GM19372 (cell line): Measurements from ENCODE around the gene SEMA5B.

Experiments
- ATAC-seq: cut with Tn5 transposase; IDR thresholded peaks from one replicate; pipeline ENCODE4 v1.9.1; 2021; ENCODE audit warnings: mild to moderate bottlenecking, low read depth, moderate library complexity; ENCODE audit not compliant: unreplicated experiment

The SEMA5B gene

DNA sequence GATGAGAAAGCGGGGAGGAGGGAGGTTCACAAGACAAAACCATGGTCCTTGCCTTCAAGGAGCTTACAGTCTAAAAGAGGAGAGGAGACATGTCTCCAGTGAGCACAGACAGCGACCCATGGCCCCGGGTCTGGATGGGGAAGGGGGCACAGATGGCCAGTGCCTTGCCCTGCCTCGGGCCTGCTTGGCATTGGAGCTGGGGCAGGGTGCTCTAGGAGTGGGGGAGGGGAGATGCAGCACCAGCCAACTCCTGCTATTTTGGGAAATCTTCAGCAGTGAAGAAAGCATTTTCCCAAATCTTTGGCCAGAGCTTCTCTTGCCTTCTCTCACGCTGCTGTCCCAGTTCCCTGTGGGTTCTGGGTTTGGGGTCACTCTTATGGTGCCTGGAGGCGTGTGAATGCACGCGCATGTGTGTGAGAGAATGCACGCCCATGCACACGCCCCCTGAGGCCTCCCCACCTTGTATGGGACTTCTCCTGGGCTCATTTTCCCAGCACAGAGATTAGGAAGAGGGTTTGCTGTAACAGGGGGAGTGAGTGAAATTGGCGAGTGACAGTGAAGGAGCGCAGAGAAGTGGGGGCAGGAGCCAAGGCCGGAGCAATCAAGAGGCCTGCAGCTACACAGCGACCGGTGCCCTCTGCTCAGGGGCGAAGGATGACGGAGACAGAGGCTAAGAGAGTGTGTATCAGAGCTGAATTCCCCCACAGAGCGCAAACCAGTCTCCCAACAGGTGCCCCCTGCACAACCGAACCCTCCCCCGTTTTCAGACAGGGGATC, 71.5 kb downstream of the SEMA5B start:
- no peak for ATAC-seq

DNA sequence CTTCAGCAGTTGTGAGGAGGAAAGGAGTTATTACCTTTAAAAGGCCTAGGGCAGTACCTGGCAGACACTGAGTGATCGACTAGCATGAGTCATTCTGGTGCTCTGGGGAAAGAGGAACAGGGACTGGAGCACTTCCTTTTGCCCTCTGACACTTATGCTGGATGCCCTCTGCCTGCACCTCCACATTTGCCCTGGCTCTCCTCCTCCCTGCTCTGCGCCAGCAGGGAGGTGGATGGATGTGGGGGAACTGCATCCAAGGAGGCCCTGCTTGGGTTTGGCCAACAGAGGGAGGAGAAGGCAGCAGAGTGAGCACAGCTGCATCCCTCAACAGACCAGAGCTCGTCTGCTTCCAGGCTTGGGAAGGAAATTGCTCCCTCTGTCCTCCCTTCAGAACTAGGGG, 75.0 kb downstream of the SEMA5B start:
- no peak for ATAC-seq

GRCh38 chr3:122948408-122948807, 79.2 kb downstream of the SEMA5B start:
- no peak for ATAC-seq

DNA sequence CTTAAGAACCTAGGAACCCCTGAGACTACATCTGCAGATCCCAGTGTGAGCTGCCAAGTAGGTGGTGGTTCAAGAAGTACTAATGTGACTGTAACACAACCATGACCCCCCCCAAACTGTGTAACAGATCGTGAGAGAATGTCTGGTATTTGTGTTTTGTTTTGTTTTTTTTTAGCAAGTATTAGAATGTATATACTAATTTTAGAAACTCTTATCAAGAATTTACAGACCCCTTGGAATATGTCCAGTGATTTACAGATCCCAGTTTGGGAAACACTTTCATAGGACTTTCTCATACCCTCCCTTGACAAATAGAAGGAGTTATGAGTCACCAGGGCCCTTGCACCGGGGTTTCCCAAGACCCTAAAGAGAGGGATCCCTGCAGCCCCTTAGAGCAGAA, 79.8 kb downstream of the SEMA5B start:
- no peak for ATAC-seq

GRCh38 chr3:122947196-122947595, 80.4 kb downstream of the SEMA5B start:
- ATAC-seq: no peak

DNA sequence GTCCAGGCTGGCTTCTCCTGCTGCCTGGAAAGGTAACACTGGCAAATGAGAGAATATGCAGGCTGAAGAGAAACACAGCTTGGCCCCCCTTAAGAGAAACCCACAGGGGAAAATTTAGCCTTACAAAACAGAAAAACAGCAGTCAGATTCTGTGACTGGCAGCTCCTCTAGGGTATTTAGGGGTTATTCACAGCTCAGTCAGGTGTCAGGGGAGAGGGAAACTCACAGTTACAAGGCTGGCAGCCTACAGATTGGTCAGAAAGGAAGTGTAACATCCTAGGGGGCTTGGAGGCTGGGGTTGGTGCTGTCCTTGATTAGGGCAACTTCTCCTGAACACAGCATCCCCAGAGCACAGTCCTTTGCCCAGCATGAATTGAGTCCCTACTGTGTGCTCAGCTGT, 81.4 kb downstream of the SEMA5B start:
- no peak for ATAC-seq

GRCh38 chr3:122945230-122945629, 82.3 kb downstream of the SEMA5B start:
- no peak for ATAC-seq

DNA sequence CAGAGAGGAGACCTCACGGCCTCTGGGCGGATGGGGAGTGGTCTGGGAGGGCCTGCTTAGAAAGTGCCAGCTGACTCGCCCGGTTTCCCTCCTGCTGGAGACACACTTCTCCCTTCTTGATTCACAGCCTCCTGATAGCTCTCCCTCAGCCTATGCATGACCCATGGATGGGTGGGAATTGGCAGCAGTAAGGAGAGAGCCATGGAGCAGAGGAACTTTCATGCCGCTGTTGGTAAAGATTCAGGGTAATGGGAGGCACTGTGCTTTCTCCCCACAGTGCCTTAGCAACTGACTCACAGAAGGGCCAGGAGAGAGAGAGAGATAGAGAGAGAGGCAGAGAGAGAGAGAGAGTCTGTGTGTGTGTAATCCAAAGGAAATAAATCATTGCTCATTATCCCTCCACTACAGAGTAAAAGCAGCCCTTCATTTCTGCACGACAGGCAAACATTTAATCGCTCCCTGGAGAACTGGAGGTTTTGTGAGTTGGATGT, 82.8 kb downstream of the SEMA5B start:
- ATAC-seq: no peak

GRCh38 chr3:122943828-122944190, 83.8 kb downstream of the SEMA5B start:
- ATAC-seq: no peak

DNA sequence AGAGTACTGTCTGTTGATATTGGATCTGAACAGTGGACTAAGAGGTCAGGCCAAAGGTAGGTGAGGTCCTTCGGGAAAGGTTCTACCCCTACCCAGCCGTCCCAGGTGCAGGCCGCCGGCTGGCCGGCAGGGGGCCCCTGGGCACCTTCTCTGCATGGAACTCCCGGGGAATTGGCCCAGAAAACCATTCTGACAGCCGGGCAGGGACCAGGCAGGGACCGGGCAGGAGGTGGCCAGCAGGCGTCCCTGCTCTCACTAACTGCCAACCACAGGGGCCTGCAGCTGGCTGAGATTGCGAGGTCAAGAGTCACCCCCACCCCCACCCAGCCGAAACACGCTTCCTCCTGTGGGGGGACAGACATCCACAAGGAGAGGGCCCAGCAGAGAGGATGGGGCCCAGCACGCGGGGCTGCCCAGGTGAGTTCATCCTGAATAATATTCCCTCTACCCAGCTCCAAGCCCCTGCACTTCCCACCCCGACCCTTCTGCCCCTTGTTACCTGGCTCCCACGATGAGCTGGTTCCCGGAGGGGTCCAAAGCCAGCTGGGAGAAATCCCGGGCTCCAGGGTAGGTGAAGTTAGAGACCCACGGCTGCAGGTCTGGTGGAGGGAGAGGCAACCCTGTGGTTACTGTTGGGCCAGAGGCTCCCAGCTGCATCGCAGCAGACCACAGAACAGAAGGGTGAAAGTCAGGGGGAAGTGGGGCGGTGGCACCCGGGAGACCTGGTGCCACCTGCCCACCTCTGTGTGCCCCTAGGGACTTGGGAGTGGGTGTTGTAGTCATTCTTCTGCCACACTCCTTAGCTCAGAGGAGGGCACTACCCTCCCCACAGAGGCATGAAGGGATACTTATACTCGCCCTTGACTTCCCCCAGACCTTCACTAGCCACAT, 84.4 kb downstream of the SEMA5B start:
- no peak for ATAC-seq

- no peak for ATAC-seq
Measured at GRCh38 chr3:122942239-122942638, 85.3 kb downstream of the SEMA5B start.

- ATAC-seq: no peak
Measured at GRCh38 chr3:122941228-122942206, 86.0 kb downstream of the SEMA5B start.

DNA sequence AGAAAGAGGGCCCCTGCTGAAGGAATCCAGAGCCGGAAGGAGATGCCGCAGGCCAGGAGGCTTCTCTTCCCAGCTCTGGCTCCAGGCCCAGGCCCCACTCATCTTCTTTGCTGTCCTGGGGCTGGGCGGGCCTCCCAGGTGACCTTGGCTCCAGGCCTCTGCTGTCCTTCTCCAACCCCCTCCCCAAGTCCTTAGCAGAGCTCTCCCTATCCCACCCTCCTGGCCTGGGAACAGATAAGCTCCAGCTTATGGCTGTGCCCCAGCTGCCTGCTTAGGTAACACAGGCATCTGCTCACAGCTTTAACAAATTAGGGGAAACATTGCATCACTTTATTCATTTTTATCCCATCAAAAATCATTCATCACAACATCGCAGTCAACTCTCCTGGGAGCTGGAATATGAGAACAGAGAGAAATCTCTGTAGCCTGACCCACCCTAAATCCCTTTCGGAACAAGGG, 86.9 kb downstream of the SEMA5B start:
- no peak for ATAC-seq

- no peak for ATAC-seq
Measured at GRCh38 chr3:122938783-122939425, 88.7 kb downstream of the SEMA5B start.

DNA sequence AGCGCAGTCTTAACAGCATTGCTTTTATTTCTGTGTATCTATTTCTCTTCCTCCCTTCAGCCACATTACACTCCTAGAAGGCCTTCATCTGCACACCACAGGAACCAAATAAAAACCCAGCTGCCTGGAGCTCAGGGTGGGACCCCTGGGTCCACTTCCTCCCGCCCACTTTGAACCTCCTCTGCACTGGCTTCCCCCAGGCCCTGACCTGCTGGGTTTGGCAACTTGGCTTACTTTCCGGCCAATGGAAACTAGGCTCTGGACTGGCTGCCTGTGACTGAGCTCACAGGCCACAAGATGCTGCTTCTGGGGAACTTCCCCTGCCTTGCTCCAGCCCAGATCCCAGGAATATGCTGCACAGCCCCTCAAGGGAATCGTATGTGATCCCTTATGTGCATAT, 89.8 kb downstream of the SEMA5B start:
- no peak for ATAC-seq

GRCh38 chr3:122936986-122937385, 90.6 kb downstream of the SEMA5B start:
- no peak for ATAC-seq

DNA sequence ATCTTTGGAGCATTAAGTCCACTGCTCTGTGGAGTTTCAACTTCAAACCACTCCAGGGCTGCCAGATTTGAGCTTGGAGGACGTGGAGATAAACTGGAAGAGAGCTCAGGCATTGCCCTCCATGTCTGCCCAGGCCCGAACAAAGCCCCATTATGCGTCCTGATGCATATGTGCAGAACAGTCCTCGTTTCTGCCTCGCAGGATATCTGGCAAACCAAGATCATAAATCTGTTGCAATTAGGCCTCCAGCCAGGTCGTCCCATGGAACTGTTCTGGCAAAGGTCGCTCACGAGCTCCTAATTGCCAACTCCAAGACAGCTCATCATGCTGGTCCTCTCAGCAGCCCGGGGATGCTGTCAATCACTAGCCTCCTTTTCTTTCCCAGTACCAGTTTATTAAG, 91.2 kb downstream of the SEMA5B start:
- no peak for ATAC-seq

GRCh38 chr3:122934251-122934650, 93.3 kb downstream of the SEMA5B start:
- ATAC-seq: no peak

DNA sequence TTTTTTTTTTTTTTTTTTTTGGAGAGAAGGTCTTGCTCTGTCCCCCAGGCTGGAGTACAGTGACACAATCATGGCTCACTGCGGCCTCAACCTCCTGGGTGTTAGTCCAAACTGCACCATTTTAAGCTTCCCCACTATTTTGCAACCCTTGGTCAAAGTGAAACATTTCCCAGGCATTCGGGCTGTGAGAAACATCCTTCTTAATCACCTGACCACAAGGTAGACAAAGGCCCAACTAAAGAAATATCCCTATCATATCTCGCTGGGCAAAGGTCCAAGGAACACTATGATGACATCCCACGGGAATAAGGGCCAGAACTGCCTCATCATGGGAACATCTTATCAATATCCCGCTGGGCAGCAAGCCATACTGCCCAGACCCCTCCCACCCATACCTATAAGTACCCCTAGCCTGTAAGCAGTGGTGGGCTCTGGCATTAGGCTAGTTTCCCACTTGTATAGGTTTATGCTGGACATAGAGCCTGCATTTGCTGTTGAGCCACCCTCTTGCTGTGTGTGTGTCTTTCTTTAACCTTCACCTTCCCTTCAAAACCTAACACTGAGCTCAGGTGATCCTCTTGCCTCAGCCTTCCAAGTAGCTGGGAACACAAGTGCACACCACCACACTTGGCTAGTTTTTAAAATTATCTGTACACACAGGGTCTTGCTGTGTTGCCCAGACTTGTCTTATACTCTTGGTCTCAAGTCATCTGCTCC, 95.2 kb downstream of the SEMA5B start:
- no peak for ATAC-seq
